ELF-1 (cell line): ENCODE data around the gene CD47.
A peak's percentile ranks its signal among the peaks of the same experiment; 100 is the strongest.

ENCODE experiments used
- DNase-seq: peaks from one replicate; pipeline ENCODE4 v3.0.0-alpha.2; 2016; ENCODE audit warnings: low read depth, low spot score

The CD47 gene

GRCh38 chr3:108053067-108053466 is 37.8 kb downstream of the CD47 start:
- DNase-seq, result no peak

- DNase-seq, result no peak
Measured at GRCh38 chr3:108051005-108051404, 39.8 kb downstream of the CD47 start.

GRCh38 chr3:108047987-108048386 is 42.8 kb downstream of the CD47 start:
- no peak for DNase-seq

- DNase-seq, result no peak
Measured at GRCh38 chr3:108046247-108046646, 44.6 kb downstream of the CD47 start.

GRCh38 chr3:108044699-108045098 is 46.1 kb downstream of the CD47 start:
- no peak for DNase-seq

GRCh38 chr3:108042300-108042699 is 48.5 kb downstream of the CD47 start:
- DNase-seq, result no peak

- DNase-seq, result no peak
Measured at GRCh38 chr3:108041253-108041652, 49.6 kb downstream of the CD47 start.

- no peak for DNase-seq
Measured at GRCh38 chr3:108037770-108038169, 53.1 kb downstream of the CD47 start.

- DNase-seq, result no peak
Measured at GRCh38 chr3:108036984-108037741, 53.7 kb downstream of the CD47 start.

GRCh38 chr3:108036401-108036800 is 54.4 kb downstream of the CD47 start:
- DNase-seq, result no peak

- DNase-seq, result no peak
Measured at GRCh38 chr3:108035751-108036150, 55.1 kb downstream of the CD47 start.

GRCh38 chr3:108031895-108032294 is 58.9 kb downstream of the CD47 start:
- no peak for DNase-seq

GRCh38 chr3:108030960-108031359 is 59.9 kb downstream of the CD47 start:
- DNase-seq, result no peak

- no peak for DNase-seq
Measured at GRCh38 chr3:108029466-108029865, 61.4 kb downstream of the CD47 start.

GRCh38 chr3:108028896-108029295 is 61.9 kb downstream of the CD47 start:
- no peak for DNase-seq

- no peak for DNase-seq
Measured at GRCh38 chr3:108025177-108025576, 65.7 kb downstream of the CD47 start.

- DNase-seq, result no peak
Measured at GRCh38 chr3:108024146-108024850, 66.5 kb downstream of the CD47 start.

- peak; percentile 50 for DNase-seq
Measured at GRCh38 chr3:108022256-108023150, 68.3 kb downstream of the CD47 start.

- DNase-seq, result no peak
Measured at GRCh38 chr3:108021533-108021932, 69.3 kb downstream of the CD47 start.

GRCh38 chr3:108021131-108021530 is 69.7 kb downstream of the CD47 start:
- DNase-seq, result no peak

- DNase-seq, result no peak
Measured at GRCh38 chr3:108018552-108018951, 72.3 kb downstream of the CD47 start.

GRCh38 chr3:108017587-108017986 is 73.2 kb downstream of the CD47 start:
- DNase-seq, result no peak
